Fibroblast of skin of left biceps (primary cell): ENCODE measurements around the gene ALB.

ENCODE experiments used
- DNase-seq, 2 experiments: peaks; one replicate each; pipeline ENCODE4 v3.0.0-alpha.2; 2013; ENCODE audit warnings: low read depth in 2 of 2

Gene ALB

GRCh38 chr4:73429826-73430587 lies 25.9 kb downstream of the ALB start:
- no peak for DNase-seq

GRCh38 chr4:73431813-73432168 lies 27.7 kb downstream of the ALB start:
- DNase-seq, result no peak

GRCh38 chr4:73432169-73433000 lies 28.3 kb downstream of the ALB start:
- DNase-seq, result no peak

- DNase-seq, result no peak
Measured at GRCh38 chr4:73433140-73433539, 29.1 kb downstream of the ALB start.

GRCh38 chr4:73434311-73434710 lies 30.2 kb downstream of the ALB start:
- no peak for DNase-seq

GRCh38 chr4:73435984-73436383 lies 31.9 kb downstream of the ALB start, which contains the start of gene AFP:
Gene AFP, plus strand, starts transcription at chr4:73436221. Its CDS starts 42 bp downstream, at chr4:73436263.
- no peak for DNase-seq

- no peak for DNase-seq
Measured at GRCh38 chr4:73436674-73437557, 32.8 kb downstream of the ALB start.

GRCh38 chr4:73437558-73437956 lies 33.5 kb downstream of the ALB start:
- DNase-seq, result no peak

- DNase-seq, result no peak
Measured at GRCh38 chr4:73438048-73438447, 34.0 kb downstream of the ALB start.

- no peak for DNase-seq
Measured at GRCh38 chr4:73438582-73439215, 34.6 kb downstream of the ALB start.

GRCh38 chr4:73439445-73439844 lies 35.4 kb downstream of the ALB start:
- DNase-seq, result no peak

GRCh38 chr4:73439991-73440390 lies 35.9 kb downstream of the ALB start:
- DNase-seq, result no peak

GRCh38 chr4:73440653-73441052 lies 36.6 kb downstream of the ALB start:
- no peak for DNase-seq

GRCh38 chr4:73442275-73442674 lies 38.2 kb downstream of the ALB start:
- DNase-seq, result no peak

GRCh38 chr4:73443224-73443623 lies 39.1 kb downstream of the ALB start:
- DNase-seq, result no peak

GRCh38 chr4:73445383-73446335 lies 41.6 kb downstream of the ALB start:
- no peak for DNase-seq

- no peak for DNase-seq
Measured at GRCh38 chr4:73446336-73446938, 42.4 kb downstream of the ALB start.

GRCh38 chr4:73447671-73448070 lies 43.6 kb downstream of the ALB start:
- DNase-seq, result peak; percentile 40 to 46

- no peak for DNase-seq
Measured at GRCh38 chr4:73448448-73449203, 44.5 kb downstream of the ALB start.
